HG03097 (cell line): ENCODE results near the gene ZNF700.
A peak's percentile ranks its signal among the peaks of the same experiment; 100 is the strongest.
"Not testable (repeated sequence)": the region's sequence is repeated elsewhere in the genome, so short reads cannot be mapped to it uniquely, and the experiment has no call there.

Experiments used
- ATAC-seq: cut with Tn5 transposase; IDR thresholded peaks from one replicate; pipeline ENCODE4 v1.9.1; 2021; ENCODE audit not compliant: unreplicated experiment, low FRiP score

Gene ZNF700

GRCh38 chr19:11987405-11988281 lies 62.7 kb downstream of the ZNF700 start:
- peak; percentile 69 for ATAC-seq

DNA sequence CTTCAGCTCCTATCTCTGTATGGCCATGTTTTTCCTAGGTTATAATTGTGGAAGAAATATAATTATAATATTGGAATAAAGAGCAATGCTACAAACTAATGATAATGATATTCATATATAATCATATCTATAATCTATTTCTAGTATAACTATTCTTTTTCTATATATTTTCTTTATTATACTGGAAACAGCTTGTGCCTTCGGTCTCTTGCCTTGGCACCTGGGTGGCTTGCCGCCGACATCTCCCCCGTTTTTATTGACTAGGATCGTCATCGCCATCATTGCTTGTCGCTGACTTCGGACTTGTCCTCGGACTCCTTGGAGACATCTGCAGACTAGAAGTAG lies 64.2 kb downstream of the ZNF700 start:
- no peak for ATAC-seq

- ATAC-seq, result not testable (repeated sequence)
Measured at GRCh38 chr19:11991921-11992320, 67.0 kb downstream of the ZNF700 start.

DNA sequence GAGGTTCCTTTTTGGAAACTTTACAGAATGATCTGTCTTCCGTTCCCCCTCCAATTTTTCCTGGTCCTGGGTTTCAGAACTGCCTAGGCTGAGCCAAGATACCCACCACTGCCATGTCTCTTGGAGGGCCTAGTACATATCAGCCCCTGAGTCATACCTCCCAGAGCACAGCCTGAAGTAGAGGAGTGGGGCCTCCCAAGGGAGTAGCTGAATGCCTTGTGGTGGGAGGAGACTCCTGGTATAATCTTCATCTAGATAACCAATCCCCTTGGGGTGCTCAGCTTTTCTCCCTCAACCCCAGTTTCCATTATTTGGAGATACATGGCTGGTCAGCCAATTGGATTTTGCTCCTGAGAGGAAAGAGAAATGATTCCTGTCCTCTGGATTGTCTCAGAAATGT lies 70.3 kb downstream of the ZNF700 start:
- ATAC-seq, result no peak
